ENCODE results near the gene NFE2L3.
"Not testable (repeated sequence)": the region's sequence is repeated elsewhere in the genome, so short reads cannot be mapped to it uniquely, and the experiment has no call there.

The NFE2L3 gene

DNA sequence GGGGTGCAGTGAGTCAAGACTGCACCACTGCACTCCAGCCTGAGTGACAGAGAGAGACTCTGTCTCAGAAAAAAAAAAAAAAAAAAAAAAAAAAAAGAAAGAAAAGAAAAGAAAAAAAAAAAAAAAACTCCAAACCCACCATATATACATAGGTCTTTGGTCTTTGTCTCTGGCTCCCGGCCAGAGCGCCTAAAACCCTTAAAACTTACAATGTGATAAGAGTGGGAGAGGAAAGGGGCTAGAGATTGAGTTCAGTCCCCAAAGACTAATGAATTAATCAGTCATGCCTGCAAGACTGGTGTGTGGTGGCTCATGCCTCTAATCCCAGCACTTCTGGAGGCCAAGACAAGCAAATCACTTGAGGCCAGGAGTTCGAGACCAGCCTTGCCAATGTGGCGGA lies 6.8 kb upstream of the NFE2L3 start:
- DNase-seq (ENCODE audit: low read depth in 1 of 2, low spot score in 1 of 2) = no peak

DNA sequence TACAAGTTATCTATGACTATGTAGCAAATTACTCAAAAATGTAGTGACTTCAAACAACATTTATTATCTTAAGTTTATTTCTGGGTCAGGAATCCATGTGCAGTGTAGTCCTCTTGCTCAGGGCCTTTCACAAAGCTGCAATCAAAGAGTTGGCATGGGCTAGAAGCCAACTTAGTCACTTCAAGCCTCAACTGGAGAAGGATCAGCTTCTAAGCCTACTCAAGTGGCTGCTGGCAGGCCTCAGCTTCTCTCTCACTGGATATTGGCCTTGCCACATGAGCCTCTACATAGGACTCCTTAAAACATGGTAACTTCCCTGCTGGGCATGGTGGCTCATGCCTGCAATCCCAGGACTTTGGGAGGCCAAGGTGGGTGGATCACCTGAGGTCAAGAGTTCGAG lies 5.0 kb upstream of the NFE2L3 start:
- no peak for DNase-seq (ENCODE audit: low read depth in 1 of 2, low spot score in 1 of 2)

DNA sequence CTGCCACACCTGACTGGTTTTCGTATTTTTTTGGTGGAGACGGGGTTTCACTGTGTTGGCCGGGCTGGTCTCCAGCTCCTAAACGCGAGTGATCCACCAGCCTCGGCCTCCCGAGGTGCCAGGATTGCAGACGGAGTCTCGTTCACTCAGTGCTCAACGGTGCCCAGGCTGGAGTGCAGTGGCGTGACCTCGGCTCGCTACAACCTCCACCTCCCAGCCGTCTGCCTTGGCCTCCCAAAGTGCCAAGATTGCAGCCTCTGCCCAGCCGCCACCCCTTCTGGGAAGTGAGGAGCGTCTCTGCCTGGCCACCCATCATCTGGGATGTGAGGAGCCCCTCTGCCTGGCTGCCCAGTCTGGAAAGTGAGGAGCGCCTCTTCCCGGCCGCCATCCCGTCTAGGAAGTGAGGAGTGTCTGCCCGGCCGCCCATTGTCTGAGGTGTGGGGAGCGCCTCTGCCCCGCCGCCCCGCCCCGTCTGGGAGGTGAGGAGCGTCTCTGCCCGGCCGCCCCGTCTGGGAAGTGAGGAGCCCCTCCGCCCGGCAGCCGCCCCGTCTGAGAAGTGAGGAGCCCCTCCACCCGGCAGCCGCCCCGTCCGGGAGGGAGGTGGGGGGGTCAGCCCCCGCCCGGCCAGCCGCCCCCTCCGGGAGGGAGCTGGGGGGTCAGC lies 4.2 kb upstream of the NFE2L3 start:
- not testable (repeated sequence) for DNase-seq (ENCODE audit: low read depth in 1 of 2, low spot score in 1 of 2)

DNA sequence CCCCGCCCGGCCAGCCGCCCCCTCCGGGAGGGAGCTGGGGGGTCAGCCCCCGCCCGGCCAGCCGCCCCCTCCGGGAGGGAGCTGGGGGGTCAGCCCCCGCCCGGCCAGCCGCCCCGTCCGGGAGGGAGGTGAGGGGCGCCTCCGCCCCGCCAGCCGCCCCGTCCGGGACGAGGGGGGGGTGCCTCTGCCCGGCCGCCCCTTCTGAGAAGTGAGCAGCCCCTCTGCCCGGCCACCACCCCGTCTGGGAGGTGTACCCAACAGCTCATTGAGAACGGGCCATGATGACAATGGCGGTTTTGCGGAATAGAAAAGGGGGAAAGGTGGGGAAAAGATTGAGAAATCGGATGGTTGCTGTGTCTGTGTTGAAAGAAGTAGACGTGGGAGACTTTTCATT lies 3.7 kb upstream of the NFE2L3 start:
- not testable (repeated sequence) for DNase-seq (ENCODE audit: low read depth in 1 of 2, low spot score in 1 of 2)

DNA sequence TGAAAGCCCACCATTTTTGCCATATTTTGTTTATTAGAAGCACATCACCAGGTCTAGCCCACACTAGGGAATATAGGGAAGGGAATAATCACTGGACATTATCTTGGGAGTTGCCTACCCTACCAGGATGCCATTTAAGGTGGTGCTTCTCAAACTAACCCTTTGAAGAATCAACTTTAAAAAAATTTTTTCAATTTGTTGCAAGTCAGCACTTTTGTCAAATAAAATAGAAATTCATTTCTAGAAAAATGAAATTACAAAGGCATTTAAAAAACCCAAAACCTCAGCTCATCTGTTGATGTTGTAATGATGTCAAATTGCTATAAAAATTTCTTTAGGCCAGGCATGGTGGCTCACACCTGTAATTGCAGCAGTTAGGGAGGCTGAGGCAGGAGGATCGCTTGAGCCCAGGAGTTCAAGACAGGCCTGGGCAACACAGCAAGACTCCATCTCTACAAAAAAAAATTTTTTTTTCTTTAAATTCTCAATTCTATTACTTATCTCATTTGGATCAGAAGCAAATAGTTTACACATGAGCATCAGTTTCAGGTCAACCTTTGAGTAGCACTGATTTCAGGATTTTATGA lies 2.5 kb upstream of the NFE2L3 start:
- no peak for DNase-seq (ENCODE audit: low read depth in 1 of 2, low spot score in 1 of 2)

DNA sequence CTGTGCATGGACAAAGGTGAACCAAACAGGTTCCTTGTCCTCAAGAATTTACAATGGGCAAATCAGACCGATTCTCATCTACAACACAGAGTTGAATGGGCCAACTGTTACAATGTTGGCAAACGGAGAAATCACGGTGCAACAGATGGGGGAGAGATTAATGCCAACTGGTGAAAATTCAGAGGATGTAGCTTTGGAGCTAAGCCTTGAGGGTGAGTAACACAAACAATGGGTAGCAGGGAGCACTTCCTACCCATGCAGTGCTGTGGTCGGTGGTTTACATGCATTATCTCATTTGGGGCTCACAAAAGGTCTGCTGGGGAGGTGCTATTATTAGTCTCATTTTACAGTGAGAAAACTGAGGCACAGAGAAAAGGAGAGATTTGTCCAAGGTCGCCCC lies 902 bp upstream of the NFE2L3 start:
- no peak for DNase-seq (ENCODE audit: low read depth in 1 of 2, low spot score in 1 of 2)

DNA sequence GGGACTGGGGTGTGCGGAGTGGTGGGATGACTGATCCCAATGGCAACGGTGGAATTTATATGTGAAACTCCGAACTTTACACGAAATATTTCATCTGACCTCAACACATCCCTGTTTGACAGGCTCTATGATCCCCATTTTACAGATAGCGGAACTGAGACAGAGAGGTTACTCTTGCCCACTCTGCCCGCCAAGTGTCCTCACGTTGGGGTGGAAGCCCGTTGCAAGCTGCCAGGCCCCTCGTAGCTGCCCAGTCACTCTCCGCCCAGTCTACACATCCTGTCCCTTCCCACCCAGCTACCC lies 397 bp upstream of the NFE2L3 start:
- no peak for DNase-seq (ENCODE audit: low read depth in 1 of 2, low spot score in 1 of 2)

DNA sequence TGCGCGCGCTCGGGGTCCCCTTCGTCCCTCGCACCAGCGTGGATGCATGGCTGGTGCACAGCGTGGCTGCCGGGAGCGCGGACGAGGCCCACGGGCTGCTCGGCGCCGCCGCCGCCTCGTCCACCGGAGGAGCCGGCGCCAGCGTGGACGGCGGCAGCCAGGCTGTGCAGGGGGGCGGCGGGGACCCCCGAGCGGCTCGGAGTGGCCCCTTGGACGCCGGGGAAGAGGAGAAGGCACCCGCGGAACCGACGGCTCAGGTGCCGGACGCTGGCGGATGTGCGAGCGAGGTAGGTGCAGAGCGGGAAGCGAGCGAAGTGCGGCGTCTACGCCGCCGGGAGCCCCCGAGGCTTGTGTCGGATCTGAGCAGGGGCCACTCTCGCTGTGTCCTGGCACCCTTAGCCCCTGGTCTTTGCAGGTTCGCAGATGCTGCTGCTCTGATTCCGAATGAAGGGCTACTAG lies 813 bp downstream of the NFE2L3 start:
- DNase-seq (ENCODE audit: low read depth in 1 of 2, low spot score in 1 of 2) = not testable (repeated sequence)

DNA sequence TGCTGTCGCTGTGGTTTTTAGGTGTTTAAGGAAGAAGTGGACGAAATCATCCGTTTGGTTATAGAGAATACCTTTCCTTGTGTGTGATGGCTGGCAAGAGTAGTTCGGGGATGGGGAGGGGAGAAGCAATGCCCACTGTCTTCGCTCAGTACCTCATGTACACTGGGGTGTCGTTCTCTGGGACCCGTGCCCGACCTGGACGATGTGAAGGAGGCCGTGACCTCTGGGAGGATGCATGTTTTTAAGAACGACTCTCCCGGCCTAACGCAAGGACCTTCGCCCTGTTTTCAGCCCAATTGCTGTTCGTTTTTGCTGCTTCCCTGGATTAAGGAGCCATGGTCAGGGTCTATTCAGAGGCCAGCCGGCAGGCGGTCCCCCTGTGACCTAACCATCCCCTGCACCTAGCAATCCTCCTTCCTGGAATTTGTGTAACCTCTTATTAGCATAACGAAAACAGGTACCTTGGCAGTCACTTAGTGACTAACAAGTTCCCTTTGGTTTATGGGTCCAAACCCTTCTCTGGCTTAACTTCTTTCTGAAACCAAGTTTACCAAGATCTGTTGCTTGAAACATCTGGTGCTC lies 1.3 kb downstream of the NFE2L3 start:
- no peak for DNase-seq (ENCODE audit: low read depth in 1 of 2, low spot score in 1 of 2)

DNA sequence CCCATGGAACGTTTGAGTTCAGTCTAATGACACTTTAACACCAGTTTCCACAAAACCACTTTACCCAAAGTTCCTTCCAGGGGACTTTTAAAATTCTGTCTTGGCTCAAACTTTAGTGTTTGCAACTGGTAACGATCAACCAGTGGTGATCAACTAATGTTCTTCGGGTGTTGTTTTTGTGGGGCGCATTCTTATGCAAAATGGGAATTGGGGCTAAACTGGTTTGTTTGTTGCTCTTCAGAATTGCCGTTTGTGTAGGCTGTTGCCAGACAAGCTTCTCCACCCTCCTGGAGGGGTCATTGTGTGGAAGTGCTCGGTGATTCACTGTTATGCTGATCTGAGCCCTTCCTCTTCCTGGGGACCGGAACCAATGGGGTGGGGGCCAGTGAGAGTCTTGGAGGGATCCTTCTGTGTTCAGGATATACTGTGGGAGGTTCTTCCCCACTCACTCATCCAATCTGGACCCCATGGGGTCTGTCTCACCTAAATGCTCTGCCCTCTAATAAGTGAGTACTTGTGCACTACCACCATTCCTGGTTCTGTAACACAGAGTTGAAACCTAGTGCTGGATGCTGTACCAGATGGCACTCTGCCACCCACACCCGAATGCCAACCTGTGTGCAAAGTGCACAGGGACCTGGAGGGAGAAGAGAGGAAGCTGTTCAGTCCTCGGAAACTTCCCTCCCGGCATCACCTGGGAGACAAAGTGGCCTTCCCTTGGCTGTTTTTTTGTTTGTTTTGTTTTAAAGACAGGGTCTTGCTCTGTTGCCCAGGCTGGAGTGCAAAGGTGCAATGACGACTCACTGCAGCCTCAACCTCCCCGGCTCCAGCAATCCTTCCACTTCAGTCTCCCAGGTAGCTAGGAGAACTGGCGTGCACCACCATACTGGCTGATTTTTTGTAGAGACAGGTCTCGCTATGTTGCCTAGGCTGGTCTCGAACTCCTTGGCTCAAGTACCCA lies 2.1 kb downstream of the NFE2L3 start:
- DNase-seq (ENCODE audit: low read depth in 1 of 2, low spot score in 1 of 2) = no peak

DNA sequence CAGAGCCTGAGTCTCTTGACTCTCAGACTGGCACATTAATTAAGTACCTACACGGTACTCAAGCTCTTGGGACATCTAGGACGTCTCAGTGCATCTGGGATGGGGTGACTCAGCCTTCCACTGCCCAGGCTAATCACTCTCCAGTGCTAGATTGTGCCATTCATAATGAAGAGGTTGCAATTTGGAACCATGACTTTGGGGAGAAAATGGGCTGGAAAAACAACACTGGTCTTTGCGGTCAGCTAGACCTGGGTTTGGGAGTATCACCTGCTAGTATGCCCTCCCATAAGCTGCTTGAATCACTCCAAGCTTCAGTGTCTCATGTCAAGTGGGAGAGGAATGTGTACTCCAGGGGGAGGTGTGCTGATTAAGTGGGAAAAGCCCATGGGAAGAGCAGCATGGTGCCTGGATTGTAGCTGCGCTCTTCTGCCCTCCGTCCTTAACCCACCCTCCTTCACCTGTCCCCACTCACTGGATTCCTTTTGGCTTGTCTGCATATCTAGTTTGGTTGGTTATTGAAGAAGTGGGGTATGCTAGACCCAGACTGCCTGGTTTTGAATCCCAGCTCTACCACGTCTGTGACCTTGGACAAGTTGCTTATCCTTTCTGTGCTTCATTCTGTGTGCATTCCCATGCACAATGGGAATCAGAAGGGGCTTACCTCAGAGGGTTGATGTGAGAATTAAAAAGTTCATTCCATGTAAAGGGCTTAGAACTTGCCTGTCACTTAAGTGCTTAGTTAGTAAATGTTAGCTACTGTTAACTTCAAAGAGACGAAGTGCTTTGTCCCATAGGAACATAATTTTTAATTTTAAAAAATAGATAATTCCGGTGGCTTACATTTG lies 3.8 kb downstream of the NFE2L3 start:
- DNase-seq (ENCODE audit: low read depth in 1 of 2, low spot score in 1 of 2) = no peak

DNA sequence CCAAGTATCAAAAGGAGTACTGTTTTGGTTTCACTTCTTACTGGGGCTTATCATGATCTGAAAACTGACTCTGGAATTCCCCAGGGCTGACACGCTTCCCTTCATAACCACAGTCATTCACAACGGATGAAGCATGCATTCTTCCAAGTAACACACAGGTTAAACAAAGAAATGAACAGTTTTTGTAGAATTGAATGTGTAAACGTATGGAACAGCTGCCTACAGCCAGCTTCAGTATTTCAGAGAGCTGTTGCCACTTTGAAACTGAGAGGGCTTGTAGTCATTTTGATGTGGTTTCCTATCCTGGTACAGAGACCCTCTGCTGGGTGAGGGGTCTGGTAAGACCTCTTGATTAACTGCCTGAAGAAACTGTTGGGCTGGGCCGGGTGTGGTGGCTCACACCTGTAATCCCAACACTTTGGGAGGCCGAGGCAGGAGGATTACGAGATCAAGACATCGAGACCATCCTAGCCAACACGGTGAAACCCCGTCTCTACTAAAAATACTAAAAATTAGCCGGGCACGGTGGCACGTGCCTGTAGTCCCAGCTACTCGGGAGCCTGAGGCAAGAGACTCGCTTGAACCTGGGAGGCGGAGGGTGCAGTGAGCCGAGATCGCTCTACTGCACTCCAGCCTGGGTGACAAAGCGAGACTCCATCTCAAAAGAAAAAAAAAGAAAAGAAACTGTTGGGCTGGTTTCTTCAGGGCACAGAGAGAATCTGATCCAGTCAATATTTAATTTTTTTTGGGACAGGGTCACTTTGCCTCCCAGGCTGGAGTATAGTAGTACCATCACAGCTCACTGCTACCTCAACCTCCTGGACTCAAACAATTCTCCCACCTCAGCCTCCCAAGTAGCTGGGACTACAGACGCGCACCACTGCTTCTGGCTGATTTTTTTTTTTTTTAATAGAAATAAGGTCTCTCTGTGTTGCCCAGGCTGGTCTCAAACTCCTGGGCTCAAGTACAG lies 4.7 kb downstream of the NFE2L3 start:
- DNase-seq (ENCODE audit: low read depth in 1 of 2, low spot score in 1 of 2) = peak in 1 of 2 donors; percentile 71

DNA sequence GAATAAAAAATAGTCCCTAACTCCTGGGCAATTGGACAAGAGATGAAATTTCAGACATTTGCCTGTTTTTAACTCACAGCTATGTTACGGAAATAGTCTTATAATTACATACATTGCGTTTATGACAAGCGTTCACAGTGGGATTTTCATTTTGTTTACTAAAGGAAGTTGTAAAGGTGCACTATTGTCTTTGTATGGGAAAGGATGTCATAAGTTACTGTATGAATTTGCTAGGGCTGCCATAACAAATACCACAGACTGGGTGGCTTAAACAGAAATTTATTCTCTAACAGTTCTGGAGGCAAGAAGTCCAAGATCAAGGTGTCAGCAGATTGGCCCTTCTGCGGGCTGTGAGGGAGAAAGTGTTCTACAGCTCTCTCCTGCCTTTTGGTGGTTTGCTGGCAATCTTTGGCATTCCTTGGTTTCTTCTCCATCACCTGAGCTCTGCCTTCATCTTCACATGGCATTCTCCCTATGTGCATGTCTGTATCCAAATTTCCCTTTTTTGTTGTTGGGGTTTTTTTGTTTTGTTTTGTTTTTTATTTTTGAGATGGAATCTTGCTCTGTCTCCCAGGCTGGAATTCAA lies 5.6 kb downstream of the NFE2L3 start:
- DNase-seq (ENCODE audit: low read depth in 1 of 2, low spot score in 1 of 2) = no peak

DNA sequence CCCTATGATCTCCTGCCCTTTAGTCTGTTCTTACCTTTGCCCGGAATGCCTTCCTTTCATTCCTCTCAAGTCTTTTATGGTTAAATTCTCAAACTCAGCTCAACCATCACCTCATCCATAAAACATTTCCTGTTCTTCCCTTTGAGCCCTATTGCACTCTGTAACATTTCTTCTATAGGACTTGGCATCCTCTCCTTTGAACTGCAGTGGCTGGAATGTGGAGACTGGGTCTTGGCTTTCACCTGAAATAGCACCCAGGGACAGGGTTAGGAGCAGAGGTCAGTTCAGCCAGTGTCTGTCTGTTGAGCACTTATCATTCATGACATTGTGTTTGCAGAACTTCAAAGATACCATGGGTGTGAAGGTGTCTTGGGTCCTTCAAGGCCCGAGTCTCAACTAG lies 7.2 kb downstream of the NFE2L3 start:
- no peak for DNase-seq (ENCODE audit: low read depth in 1 of 2, low spot score in 1 of 2)

DNA sequence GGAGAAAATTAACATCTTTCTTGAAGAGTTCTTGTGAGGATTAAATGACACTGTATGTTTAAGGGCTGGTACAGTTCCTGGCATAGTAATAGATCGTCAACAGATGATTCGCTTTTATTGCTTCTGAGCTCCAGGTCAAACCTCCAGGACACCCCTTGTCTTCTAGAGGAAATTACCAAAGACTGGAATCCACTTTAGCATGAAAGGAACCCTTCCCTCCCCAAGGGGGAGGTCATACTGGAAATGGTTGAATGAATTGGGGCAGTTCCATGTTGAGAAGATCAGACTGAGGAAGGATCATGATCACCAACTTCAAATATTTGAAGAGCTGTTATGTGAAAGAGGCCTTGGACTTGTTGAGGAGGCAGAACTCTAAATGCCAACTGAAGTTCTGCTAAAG lies 8.9 kb downstream of the NFE2L3 start:
- no peak for DNase-seq (ENCODE audit: low read depth in 1 of 2, low spot score in 1 of 2)

DNA sequence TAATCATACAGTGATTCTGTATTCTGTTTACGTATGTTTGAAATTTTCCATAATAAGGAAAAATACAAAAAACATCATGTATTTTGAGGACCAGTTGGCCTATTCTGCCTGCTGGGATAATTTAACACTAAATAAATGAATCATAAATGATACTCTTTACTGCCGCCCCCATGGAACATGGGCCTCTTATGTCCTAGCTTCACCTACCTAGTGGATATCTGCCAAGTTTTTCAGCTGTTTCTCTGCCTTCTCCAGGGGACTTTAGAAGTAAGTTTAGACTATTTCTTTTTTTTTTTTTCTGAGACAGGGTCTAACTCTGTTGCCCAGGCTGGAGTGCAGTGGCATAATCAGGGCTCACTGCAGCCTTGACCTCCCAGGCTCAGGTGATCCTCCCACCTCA lies 10.4 kb downstream of the NFE2L3 start:
- DNase-seq (ENCODE audit: low read depth in 1 of 2, low spot score in 1 of 2) = no peak

DNA sequence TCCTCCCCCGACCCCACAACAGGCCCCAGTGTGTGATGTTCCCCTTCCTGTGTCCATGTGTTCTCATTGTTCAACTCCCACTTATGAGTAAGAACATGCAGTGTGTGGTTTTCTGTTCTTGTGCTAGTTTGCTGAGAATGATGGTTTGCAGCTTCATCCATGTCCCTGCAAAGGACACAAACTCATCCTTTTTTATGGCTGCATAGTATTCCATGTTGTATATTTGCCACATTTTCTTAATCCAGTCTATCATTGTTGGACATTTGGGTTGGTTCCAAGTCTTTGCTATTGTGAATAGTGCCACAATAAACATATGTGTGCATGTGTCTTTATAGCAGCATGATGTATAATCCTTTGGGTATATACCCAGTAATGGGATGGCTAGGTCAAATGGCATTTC lies 11.8 kb downstream of the NFE2L3 start:
- not testable (repeated sequence) for DNase-seq (ENCODE audit: low read depth in 1 of 2, low spot score in 1 of 2)

DNA sequence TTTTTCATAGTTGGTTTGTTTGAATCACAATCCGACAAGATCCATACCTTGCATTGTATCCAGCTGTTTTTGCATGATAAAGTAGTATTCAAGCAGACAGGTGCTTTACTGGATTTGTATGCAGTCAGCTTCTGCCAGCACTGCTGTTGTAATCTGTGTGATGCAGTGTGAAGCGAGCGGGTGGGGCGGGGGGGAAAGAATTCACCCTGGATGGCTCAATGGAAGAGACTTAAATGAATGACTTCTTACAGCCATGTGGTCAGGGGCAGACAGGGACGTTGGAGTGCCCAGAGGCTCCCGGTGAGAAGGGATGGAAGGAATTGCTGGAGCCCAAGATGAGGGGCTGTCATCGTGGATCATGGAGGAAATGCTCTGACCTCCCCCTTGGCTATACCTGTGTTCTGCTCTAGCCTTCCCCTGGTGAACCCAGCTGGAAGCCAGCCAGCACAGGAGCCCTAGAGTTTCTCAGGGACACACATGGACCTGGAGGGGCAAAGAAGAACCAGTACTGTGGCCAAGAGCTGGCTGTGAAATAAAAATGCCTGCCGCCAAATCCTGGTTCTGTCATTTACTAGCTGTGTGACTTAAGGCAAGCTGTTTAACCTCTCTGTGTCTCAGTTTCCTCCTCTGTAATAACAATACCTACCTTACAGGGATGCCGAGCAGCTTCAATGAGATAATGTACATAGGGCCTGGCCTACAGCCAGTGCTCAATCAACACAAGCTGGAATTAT lies 14.1 kb downstream of the NFE2L3 start:
- no peak for DNase-seq (ENCODE audit: low read depth in 1 of 2, low spot score in 1 of 2)

All from activated CD4-positive, alpha-beta T cell treated with anti-CD3 and anti-CD28 coated beads, Interleukin-2, amount 50 U/mL, for 24 hours (primary cell).